Stimulated activated memory B cell treated with anti-CD40 and anti-IgM and Interleukin-4, amounts not matched to agents 10 μg/mL and 1 μg/mL and 100 μg/mL, for 72 hours (primary cell): ENCODE measurements around the gene TRIM47.

ENCODE experiments used
- ATAC-seq: fragments of 150-1000 bp; cut with Tn5 transposase; 2 replicates; pipeline ENCODE4 v1.10.0; 2021
- H3K27ac Mint-ChIP-seq: one replicate; pipeline ENCODE4 v1.8.0; 2022; ENCODE audit warnings: mild to moderate bottlenecking, mixed read lengths
- H3K27me3 Mint-ChIP-seq: one replicate; pipeline ENCODE4 v1.8.0; 2022; ENCODE audit warnings: mixed read lengths
- H3K36me3 Mint-ChIP-seq: one replicate; pipeline ENCODE4 v1.8.0; 2022; ENCODE audit warnings: mixed read lengths
- H3K4me1 Mint-ChIP-seq: one replicate; pipeline ENCODE4 v1.8.0; 2022; ENCODE audit warnings: mixed read lengths
- H3K4me3 Mint-ChIP-seq: one replicate; pipeline ENCODE4 v1.8.0; 2022; ENCODE audit warnings: mild to moderate bottlenecking, moderate library complexity, mixed read lengths
- H3K9me3 Mint-ChIP-seq: one replicate; pipeline ENCODE4 v1.8.0; 2022; ENCODE audit warnings: mixed read lengths

The TRIM47 gene

GRCh38 chr17:75878174-75878998 is at the start of gene TRIM47:
TRIM47 (minus strand) TSS chr17:75878581; CDS start chr17:75878548, 33 bp downstream.
- H3K27ac Mint-ChIP-seq, result peak within 1 kb of the TSS; percentile 71
- no peaks in the 10 kb centered on the region for H3K9me3 Mint-ChIP-seq
- H3K27me3 Mint-ChIP-seq, result no peaks in the 10 kb centered on the region
- H3K36me3 Mint-ChIP-seq, result no peaks in the 10 kb centered on the region
- H3K4me1 Mint-ChIP-seq, result peaks cover 34% of the 10 kb centered on the region
- H3K4me3 Mint-ChIP-seq, result peak within 1 kb of the TSS; percentile 74
- peak; percentile 4 for ATAC-seq

GRCh38 chr17:75927286-75927922 is 49.0 kb upstream of the TRIM47 start:
- Mint-ChIP-seq H3K9me3 (no peaks in the 10 kb centered on the region), H3K4me1 (no peaks in the 10 kb centered on the region), H3K27ac (no peak overlapping the region), H3K27me3 (no peaks in the 10 kb centered on the region), H3K4me3 (no peak overlapping the region), H3K36me3 (peaks cover 9% of the 10 kb centered on the region)
- no peak for ATAC-seq

GRCh38 chr17:75926456-75926855 is 48.1 kb upstream of the TRIM47 start:
- H3K4me1 Mint-ChIP-seq, result no peaks in the 10 kb centered on the region
- peaks cover 9% of the 10 kb centered on the region for H3K36me3 Mint-ChIP-seq
- no peaks in the 10 kb centered on the region for H3K27me3 Mint-ChIP-seq
- ATAC-seq, result no peak
- no peak overlapping the region for H3K4me3 Mint-ChIP-seq
- H3K9me3 Mint-ChIP-seq, result no peaks in the 10 kb centered on the region
- H3K27ac Mint-ChIP-seq, result no peak overlapping the region

GRCh38 chr17:75925912-75926311 is 47.5 kb upstream of the TRIM47 start:
- no peaks in the 10 kb centered on the region for H3K27me3 Mint-ChIP-seq
- no peak for ATAC-seq
- no peak overlapping the region for H3K4me3 Mint-ChIP-seq
- H3K9me3 Mint-ChIP-seq, result no peaks in the 10 kb centered on the region
- no peaks in the 10 kb centered on the region for H3K4me1 Mint-ChIP-seq
- no peak overlapping the region for H3K27ac Mint-ChIP-seq
- peaks cover 9% of the 10 kb centered on the region for H3K36me3 Mint-ChIP-seq

GRCh38 chr17:75925103-75925502 is 46.7 kb upstream of the TRIM47 start:
- Mint-ChIP-seq H3K27me3 (no peaks in the 10 kb centered on the region), H3K4me3 (no peak overlapping the region), H3K9me3 (no peaks in the 10 kb centered on the region), H3K27ac (no peak overlapping the region), H3K4me1 (no peaks in the 10 kb centered on the region), H3K36me3 (peaks cover 9% of the 10 kb centered on the region)
- ATAC-seq, result no peak

GRCh38 chr17:75922963-75923874 is 44.8 kb upstream of the TRIM47 start:
- no peak overlapping the region for H3K4me3 Mint-ChIP-seq
- ATAC-seq, result no peak
- H3K27ac Mint-ChIP-seq, result no peak overlapping the region
- no peaks in the 10 kb centered on the region for H3K27me3 Mint-ChIP-seq
- peaks cover 17% of the 10 kb centered on the region for H3K36me3 Mint-ChIP-seq
- H3K4me1 Mint-ChIP-seq, result no peaks in the 10 kb centered on the region
- H3K9me3 Mint-ChIP-seq, result no peaks in the 10 kb centered on the region

GRCh38 chr17:75922173-75922961 is 44.0 kb upstream of the TRIM47 start:
- Mint-ChIP-seq H3K4me1 (no peaks in the 10 kb centered on the region), H3K9me3 (no peaks in the 10 kb centered on the region), H3K27me3 (no peaks in the 10 kb centered on the region), H3K4me3 (no peak overlapping the region), H3K36me3 (peaks cover 18% of the 10 kb centered on the region), H3K27ac (no peak overlapping the region)
- no peak for ATAC-seq

- no peaks in the 10 kb centered on the region for H3K27me3 Mint-ChIP-seq
- peaks cover 19% of the 10 kb centered on the region for H3K36me3 Mint-ChIP-seq
- H3K4me3 Mint-ChIP-seq, result no peak overlapping the region
- no peak for ATAC-seq
- no peak overlapping the region for H3K27ac Mint-ChIP-seq
- H3K4me1 Mint-ChIP-seq, result no peaks in the 10 kb centered on the region
- H3K9me3 Mint-ChIP-seq, result no peaks in the 10 kb centered on the region
These were observed 43.2 kb upstream of the TRIM47 start for GRCh38 chr17:75921596-75921995.

- Mint-ChIP-seq H3K27me3 (no peaks in the 10 kb centered on the region), H3K4me3 (no peak overlapping the region), H3K27ac (no peak overlapping the region), H3K4me1 (no peaks in the 10 kb centered on the region), H3K9me3 (no peaks in the 10 kb centered on the region), H3K36me3 (peaks cover 17% of the 10 kb centered on the region)
- no peak for ATAC-seq
These were observed 41.7 kb upstream of the TRIM47 start for GRCh38 chr17:75920045-75920560.

GRCh38 chr17:75919611-75920010 is 41.2 kb upstream of the TRIM47 start:
- Mint-ChIP-seq H3K9me3 (no peaks in the 10 kb centered on the region), H3K27me3 (no peaks in the 10 kb centered on the region), H3K4me1 (no peaks in the 10 kb centered on the region), H3K27ac (no peak overlapping the region), H3K36me3 (peaks cover 21% of the 10 kb centered on the region), H3K4me3 (no peak overlapping the region)
- no peak for ATAC-seq

GRCh38 chr17:75917917-75918445 is 39.6 kb upstream of the TRIM47 start:
- Mint-ChIP-seq H3K27me3 (no peaks in the 10 kb centered on the region), H3K4me3 (no peak overlapping the region), H3K9me3 (no peaks in the 10 kb centered on the region), H3K4me1 (no peaks in the 10 kb centered on the region), H3K27ac (no peak overlapping the region), H3K36me3 (peaks cover 32% of the 10 kb centered on the region)
- ATAC-seq, result no peak

- Mint-ChIP-seq H3K27ac (no peak overlapping the region), H3K4me1 (no peaks in the 10 kb centered on the region), H3K9me3 (no peaks in the 10 kb centered on the region), H3K4me3 (no peak overlapping the region), H3K27me3 (no peaks in the 10 kb centered on the region), H3K36me3 (peaks cover 28% of the 10 kb centered on the region)
- ATAC-seq, result no peak
These were observed 38.9 kb upstream of the TRIM47 start for GRCh38 chr17:75917141-75917916.

- no peak overlapping the region for H3K27ac Mint-ChIP-seq
- H3K4me1 Mint-ChIP-seq, result no peaks in the 10 kb centered on the region
- no peak for ATAC-seq
- no peak overlapping the region for H3K4me3 Mint-ChIP-seq
- H3K36me3 Mint-ChIP-seq, result peaks cover 35% of the 10 kb centered on the region
- no peaks in the 10 kb centered on the region for H3K9me3 Mint-ChIP-seq
- no peaks in the 10 kb centered on the region for H3K27me3 Mint-ChIP-seq
These were observed 36.9 kb upstream of the TRIM47 start for GRCh38 chr17:75915268-75915667.
